Amygdala (tissue), 56 donors: ENCODE results near the gene EHMT1.
A peak's percentile ranks its signal among the peaks of the same experiment; 100 is the strongest.

Source experiments
- DNase-seq, 56 donors: peaks; one replicate each; lab custom pipeline; 2025; lab: John Stamatoyannopoulos, UW

Gene EHMT1

GRCh38 chr9:137670391-137671195, 51.8 kb downstream of the EHMT1 start:
- DNase-seq, result no peak

GRCh38 chr9:137671196-137671538, 52.4 kb downstream of the EHMT1 start:
- no peak for DNase-seq

GRCh38 chr9:137671721-137672120, 52.9 kb downstream of the EHMT1 start:
- DNase-seq, result no peak

GRCh38 chr9:137672907-137673791, 54.3 kb downstream of the EHMT1 start:
- DNase-seq, result peak in 7 of 56 donors; percentile 12 to 75 (median 34)

GRCh38 chr9:137673886-137674285, 55.1 kb downstream of the EHMT1 start:
- DNase-seq, result no peak

GRCh38 chr9:137674307-137674975, 55.6 kb downstream of the EHMT1 start:
- DNase-seq, result no peak

- peak in 1 of 56 donors; percentile 27 for DNase-seq
These were observed 56.1 kb downstream of the EHMT1 start for GRCh38 chr9:137674976-137675320.

GRCh38 chr9:137676998-137677397, 58.2 kb downstream of the EHMT1 start:
- no peak for DNase-seq

GRCh38 chr9:137678202-137678601, 59.4 kb downstream of the EHMT1 start:
- no peak for DNase-seq

- DNase-seq, result no peak
These were observed 60.4 kb downstream of the EHMT1 start for GRCh38 chr9:137679249-137679648.

GRCh38 chr9:137679695-137680305, 61.0 kb downstream of the EHMT1 start:
- DNase-seq, result no peak

- no peak for DNase-seq
These were observed 61.9 kb downstream of the EHMT1 start for GRCh38 chr9:137680444-137681358.

GRCh38 chr9:137682428-137683105, 63.8 kb downstream of the EHMT1 start:
- DNase-seq, result no peak

GRCh38 chr9:137683262-137683864, 64.6 kb downstream of the EHMT1 start:
- DNase-seq, result no peak

- no peak for DNase-seq
These were observed 66.4 kb downstream of the EHMT1 start for GRCh38 chr9:137685035-137685740.

- DNase-seq, result no peak
These were observed 67.1 kb downstream of the EHMT1 start for GRCh38 chr9:137685741-137686420.

- DNase-seq, result no peak
These were observed 69.5 kb downstream of the EHMT1 start for GRCh38 chr9:137688261-137688660.
